Cardiac fibroblast (primary cell): Measurements from ENCODE around the gene ELAPOR1.

ENCODE experiments used
- DNase-seq, 2 donors: peaks; one replicate each; pipeline versions ENCODE4 v3.0.0 to v3.0.0-alpha.2; 2010; ENCODE audit warnings: low read depth in 2 of 2
- H3K4me3 ChIP-seq, 2 donors: replicated peaks in 1 of 2; 1 replicate in 1 of 2; 2 replicates in 1 of 2; pipeline ENCODE4 v1.5.1; 2011; ENCODE audit warnings: low read depth in 2 of 2, low read length in 2 of 2, mild to moderate bottlenecking in 2 of 2, moderate library complexity in 1 of 2
- TF ChIP-seq, protein P1 (sequence below): IDR thresholded peaks from one replicate; pipeline ENCODE4 v1.5.1; 2011; ENCODE audit warnings: low read depth, mild to moderate bottlenecking, low read length, inconsistent platforms

Gene ELAPOR1

DNA sequence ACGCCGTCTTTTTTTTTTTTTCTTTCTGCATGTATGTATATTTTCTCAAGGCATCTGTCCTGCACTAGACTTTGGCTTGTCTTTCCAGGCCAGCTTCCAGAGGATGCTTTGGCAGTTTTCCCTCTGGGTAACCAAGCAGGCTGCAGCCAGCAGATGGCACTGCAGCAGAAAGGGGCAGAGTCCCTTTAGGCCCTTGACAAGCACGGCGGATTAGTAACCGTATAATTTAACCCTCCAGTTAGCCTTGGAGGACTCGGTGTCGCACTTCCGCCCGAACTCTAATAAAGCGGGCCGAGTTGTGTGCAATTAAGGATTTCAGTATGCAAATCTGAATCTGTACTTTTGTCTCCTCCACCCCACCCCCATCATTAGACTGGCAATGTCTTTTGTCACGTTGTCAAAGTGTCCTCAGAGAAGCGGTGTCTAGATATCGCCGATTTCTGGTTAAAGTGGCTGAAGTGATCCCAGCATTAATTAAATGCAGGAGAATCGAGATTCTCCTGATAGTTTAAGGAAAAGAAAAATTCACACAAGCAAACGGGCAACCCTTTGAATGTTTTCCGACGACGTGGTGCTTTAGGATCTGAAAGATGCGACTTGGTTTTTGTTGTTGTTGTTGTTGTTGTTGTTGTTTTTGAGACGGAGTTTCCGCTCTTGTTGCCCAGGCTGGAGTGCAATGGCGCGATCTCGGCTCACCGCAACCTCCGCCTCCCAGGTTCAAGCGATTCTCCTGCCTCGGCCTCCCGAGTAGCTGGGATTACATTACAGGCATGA, 24.5 kb upstream of the ELAPOR1 start:
- no peak overlapping the region for H3K4me3 ChIP-seq
- peak; percentile 14 to 61 for DNase-seq
- TF ChIP-seq, protein P1, sequence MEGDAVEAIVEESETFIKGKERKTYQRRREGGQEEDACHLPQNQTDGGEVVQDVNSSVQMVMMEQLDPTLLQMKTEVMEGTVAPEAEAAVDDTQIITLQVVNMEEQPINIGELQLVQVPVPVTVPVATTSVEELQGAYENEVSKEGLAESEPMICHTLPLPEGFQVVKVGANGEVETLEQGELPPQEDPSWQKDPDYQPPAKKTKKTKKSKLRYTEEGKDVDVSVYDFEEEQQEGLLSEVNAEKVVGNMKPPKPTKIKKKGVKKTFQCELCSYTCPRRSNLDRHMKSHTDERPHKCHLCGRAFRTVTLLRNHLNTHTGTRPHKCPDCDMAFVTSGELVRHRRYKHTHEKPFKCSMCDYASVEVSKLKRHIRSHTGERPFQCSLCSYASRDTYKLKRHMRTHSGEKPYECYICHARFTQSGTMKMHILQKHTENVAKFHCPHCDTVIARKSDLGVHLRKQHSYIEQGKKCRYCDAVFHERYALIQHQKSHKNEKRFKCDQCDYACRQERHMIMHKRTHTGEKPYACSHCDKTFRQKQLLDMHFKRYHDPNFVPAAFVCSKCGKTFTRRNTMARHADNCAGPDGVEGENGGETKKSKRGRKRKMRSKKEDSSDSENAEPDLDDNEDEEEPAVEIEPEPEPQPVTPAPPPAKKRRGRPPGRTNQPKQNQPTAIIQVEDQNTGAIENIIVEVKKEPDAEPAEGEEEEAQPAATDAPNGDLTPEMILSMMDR: peak; percentile 62

DNA sequence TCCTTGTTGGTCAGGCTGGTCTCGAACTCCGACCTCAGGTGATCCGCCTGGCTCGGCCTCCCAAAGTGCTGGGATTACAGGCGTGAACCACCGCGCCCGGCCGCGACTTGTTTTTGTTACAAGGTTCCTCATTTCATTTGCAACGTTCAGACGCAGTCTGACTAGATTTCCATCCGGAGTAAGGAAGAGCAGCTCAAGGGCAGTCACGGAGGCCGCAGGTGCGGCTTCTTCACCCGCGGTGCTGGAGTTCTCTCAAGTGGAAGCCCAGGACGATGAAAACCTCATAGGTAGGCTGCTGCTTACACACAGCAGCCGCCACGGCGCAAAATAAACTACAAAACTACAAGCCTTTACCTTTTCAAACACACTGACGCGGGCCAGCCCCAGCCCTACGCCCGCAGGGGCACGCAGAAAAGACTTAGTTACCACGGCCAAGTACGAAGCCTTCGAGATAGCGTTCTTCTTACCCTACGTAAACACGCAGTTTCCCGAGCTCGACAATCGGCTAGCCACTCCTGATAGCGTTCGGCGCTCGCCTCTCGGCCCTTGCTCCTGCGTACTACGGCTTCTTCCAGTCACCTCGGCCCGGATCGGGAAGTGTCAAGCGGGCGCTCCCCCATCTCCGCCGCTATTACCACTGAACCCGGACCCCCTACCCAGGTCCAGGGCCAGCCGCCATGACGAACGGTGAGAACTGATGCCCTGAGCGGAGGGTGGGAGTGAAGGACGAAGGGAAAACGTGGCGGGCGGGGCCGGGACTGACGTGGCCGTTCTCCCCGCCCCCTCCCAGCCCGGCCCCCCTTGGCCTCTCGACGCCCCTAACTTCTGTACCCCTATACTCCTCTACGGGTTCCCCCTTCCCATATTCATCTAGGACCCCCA, 23.5 kb upstream of the ELAPOR1 start, which contains the start of gene TMEM167B:
Gene TMEM167B (plus strand): TSS at position 569 of the 882 bp plus-strand sequence. CDS start 109 bp downstream, at position 678.
- TF ChIP-seq, protein P1: no peak
- peak within 1 kb of the TSS; percentile 82 to 88 for H3K4me3 ChIP-seq
- DNase-seq: peak; percentile 96

DNA sequence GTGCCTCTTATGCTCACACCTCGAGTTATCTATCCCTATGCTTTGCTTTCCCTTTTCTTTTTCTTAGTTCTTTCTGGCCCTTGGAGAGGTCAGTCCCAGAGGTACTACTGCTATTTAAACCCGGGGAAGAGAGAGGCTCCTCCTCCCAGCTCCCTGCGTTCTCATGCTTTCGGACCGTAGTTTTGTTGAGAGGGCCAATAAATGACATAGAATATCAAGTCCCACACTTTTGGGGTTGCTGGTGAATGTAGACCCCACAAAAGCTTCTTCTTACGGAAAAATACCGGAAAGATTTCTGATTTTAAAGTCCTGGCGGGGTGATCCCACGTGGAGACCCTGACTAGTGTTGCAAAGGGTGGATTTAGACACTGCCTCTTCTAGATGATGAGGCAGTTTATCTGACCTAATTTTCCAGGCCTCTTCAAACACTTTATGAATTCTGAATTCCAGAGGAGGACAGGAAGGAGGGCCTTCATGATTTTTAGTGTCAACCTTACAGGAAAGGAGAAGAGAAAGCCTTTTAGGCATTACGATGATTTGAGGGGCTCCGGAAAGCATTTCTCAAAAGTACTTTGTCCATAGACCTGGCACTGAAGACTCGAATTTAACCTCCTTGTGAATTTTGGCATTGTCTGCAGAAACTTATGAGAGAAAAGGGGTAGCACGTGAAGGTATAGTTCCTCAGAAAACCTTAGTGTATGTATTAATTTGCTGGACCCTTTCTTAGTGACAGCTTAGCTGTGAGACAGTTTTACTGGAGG, 22.7 kb upstream of the ELAPOR1 start:
- TF ChIP-seq, protein P1: no peak
- H3K4me3 ChIP-seq: peak overlapping the region; percentile 82 to 88
- peak; percentile 67 to 74 for DNase-seq

DNA sequence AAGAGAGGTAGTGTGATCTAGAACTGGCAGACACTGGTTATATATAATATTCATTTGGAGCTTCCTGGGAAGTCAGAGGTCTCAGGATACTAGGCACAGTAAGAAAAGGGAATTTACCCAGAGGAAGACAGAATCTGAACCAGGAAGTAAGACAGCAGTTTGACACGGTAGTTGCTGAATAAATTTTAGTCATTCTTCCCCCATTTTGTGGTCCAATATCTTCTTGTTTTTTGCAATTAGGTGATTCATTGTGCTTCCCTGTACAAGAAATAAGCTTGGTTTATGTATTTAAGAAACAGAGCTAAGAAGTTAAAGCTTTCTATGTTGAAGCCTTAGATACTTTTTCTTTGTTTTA, 22.1 kb upstream of the ELAPOR1 start:
- peak overlapping the region; percentile 82 to 88 for H3K4me3 ChIP-seq
- TF ChIP-seq, protein P1: no peak
- DNase-seq: peak; percentile 25 to 54

DNA sequence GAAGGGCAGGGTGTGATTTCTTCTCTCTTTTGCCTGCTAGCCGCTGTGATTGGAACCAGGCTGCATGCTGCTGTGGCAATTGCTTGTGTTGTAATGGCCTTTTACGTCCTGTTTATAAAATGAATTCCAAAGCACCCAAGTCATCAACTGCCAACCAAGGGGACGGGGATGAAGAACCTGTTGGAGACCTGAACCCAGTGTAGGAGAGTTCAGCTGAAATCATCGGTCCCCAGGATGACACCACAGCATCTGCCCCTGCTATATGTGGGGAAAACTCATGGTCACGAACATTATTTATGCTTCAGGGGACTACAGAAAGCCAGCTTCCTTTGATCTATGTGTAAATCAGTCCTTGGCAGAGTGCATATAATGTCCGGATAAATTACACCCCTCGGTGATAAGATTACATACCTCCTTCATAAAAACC, 19.5 kb upstream of the ELAPOR1 start:
- TF ChIP-seq, protein P1: no peak
- DNase-seq: peak in 1 of 2 donors; percentile 36
- H3K4me3 ChIP-seq: no peak overlapping the region

DNA sequence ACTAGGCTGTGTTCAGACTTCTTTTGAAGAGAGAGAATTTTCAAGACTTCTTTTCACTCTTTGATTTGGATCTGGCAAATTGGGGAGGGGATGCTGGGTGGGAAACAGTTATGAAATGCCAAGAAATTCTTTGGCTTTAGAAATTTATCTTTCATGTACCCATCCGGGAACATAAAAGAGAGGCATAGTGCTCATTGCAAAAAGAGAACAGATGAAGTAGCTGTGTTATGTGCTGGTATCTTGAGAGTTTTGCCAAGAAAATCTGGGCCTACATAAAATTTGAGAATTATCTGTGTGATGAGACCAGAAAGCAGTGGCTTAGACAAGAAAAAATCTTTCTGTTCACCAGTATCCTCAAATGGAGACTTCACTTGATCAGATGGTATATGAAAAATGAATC, 19.0 kb upstream of the ELAPOR1 start:
- TF ChIP-seq, protein P1: no peak
- no peak for DNase-seq
- no peak overlapping the region for H3K4me3 ChIP-seq
